Skeletal muscle tissue (tissue), 4 donors: ENCODE data around the gene TMCC1. TPM values are rescaled to one million over a fixed set of nuclear protein-coding genes. Genes with fewer than 3 reads are reported as not detected.
"Not testable (repeated sequence)": the region's sequence is repeated elsewhere in the genome, so short reads cannot be mapped to it uniquely, and the experiment has no call there.

Experiments
- H3K27ac ChIP-seq: one replicate; pipeline ENCODE4 v1.7.0; 2013; ENCODE audit warnings: mild to moderate bottlenecking, low read depth, low read length, inconsistent platforms
- H3K27me3 ChIP-seq, 3 donors: one replicate each; pipeline ENCODE4 v1.7.0; 2013; ENCODE audit warnings: low read length in 3 of 3; ENCODE audit not compliant: control insufficient read depth in 3 of 3, insufficient read depth in 3 of 3
- H3K36me3 ChIP-seq, 3 donors: one replicate each; pipeline ENCODE4 v1.7.0; 2013; ENCODE audit warnings: low read length in 3 of 3; ENCODE audit not compliant: control insufficient read depth in 3 of 3, insufficient read depth in 3 of 3
- H3K4me1 ChIP-seq, 3 donors: one replicate each; pipeline ENCODE4 v1.7.0; 2013; ENCODE audit warnings: low read length in 3 of 3, mild to moderate bottlenecking in 3 of 3; ENCODE audit not compliant: control insufficient read depth in 3 of 3, insufficient read depth in 3 of 3
- H3K4me3 ChIP-seq, 3 donors: one replicate each; pipeline ENCODE4 v1.7.0; 2013; ENCODE audit warnings: low read length in 3 of 3
- H3K9ac ChIP-seq, 3 donors: one replicate each; pipeline ENCODE4 v1.7.0; 2013; ENCODE audit warnings: low read length in 3 of 3, mild to moderate bottlenecking in 3 of 3, moderate library complexity in 2 of 3, low read depth in 1 of 3
- H3K9me3 ChIP-seq, 3 donors: one replicate each; pipeline ENCODE4 v1.7.0; 2013; ENCODE audit warnings: low read length in 3 of 3; ENCODE audit not compliant: control insufficient read depth in 3 of 3
- total RNA-seq: library from RNA; depleted of rRNA; stranded (reverse); fragments of >200 nt; gene quantifications from one replicate; pipeline ENCODE4 v1.2.3, GENCODE V29; 2014
- donor health status: Osteomylitis.

The TMCC1 gene
- total RNA-seq, 1 donor from 2014 or later, result 65.8 TPM

DNA sequence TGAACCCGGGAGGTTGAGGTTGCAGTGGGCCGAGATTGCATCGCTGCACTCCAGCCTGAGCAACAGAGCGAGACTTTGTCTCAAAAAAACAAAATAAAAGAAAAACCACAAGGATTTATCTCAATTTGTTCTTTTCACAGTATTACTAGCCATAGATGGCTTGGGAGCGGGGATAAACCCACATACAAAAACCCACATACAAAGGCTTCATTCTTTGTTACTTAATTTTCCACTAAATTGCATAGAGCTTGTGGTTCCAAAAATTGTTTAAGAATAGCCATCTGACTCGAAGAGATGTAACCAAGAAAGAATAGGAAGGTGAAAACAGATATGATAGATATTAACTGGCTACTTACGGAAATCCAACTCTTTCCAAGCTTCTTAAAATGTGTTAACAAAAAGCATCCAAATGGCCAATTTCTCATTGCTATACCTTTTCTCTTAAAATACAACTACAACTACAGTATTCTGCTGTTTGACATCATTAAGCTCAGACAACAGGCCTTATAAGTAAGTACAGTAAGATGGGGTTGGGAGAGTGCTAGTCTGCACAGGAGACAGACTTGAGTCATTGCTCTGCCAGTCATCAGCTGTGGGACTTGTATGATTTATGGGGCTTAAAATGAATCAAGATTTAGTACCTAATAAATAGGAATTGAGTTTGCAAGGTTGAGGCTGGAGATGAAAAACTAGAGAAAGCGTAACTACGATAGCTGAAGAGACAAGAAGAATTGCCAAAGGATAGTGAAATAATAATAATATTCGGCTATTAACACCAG lies 190.4 kb downstream of the TMCC1 start:
- H3K27ac ChIP-seq, result no peak overlapping the region
- H3K4me1 ChIP-seq, result peaks cover 4 to 6% (median 5%) of the 10 kb centered on the region in 3 donors
- no peaks in the 10 kb centered on the region for H3K36me3 ChIP-seq
- H3K9ac ChIP-seq, result no peak overlapping the region
- H3K27me3 ChIP-seq, result no peaks in the 10 kb centered on the region
- H3K4me3 ChIP-seq, result no peak overlapping the region
- H3K9me3 ChIP-seq, result no peaks in the 10 kb centered on the region

DNA sequence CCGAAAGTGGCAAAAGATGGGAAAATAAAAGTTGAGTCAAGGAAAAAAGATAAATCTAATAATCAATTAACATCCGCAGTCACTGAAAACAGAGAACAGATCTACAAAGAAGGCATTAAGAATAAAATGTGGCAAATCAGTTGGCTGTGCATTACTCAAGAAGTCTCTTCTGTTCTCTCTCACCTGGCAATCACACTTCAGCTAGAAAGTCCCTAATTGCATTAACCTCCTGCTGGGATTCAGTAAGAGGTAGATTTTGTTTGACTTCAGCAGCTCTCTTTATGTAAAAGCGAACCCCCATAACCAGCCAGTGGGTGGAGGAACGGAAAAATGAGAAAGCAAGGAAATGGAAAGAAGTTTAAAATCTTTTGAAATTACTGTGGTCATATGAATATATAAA lies 192.3 kb downstream of the TMCC1 start:
- Histone ChIP-seq H3K4me1 (peaks cover 4 to 6% (median 5%) of the 10 kb centered on the region in 3 donors), H3K9me3 (no peaks in the 10 kb centered on the region), H3K9ac (peak overlapping the region in 1 of 3 donors; percentile 14), H3K4me3 (no peak overlapping the region), H3K27me3 (no peaks in the 10 kb centered on the region), H3K27ac (no peak overlapping the region), H3K36me3 (no peaks in the 10 kb centered on the region)

DNA sequence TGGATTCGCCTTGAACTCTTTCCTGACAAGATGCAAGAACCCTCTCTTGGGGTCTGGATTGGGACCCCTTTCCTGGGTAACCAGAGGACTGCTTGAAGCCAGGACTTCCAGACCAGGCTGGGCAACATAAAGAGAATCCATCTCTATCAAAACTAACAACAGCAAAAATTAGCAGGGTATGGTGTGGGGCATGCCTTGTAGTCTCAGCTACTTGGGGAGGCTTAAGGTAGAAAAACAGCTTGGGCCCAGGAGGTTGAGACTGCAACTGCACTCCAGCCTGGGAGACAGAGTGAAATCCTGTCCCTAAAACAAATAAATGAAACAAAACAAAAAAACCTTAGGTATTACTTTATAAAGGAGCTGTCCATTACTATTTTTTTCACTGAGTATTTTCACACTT lies 193.9 kb downstream of the TMCC1 start:
- Histone ChIP-seq H3K27me3 (no peaks in the 10 kb centered on the region), H3K36me3 (no peaks in the 10 kb centered on the region), H3K4me1 (peaks cover 4 to 6% (median 5%) of the 10 kb centered on the region in 3 donors), H3K27ac (no peak overlapping the region), H3K4me3 (no peak overlapping the region), H3K9me3 (no peaks in the 10 kb centered on the region), H3K9ac (no peak overlapping the region)

DNA sequence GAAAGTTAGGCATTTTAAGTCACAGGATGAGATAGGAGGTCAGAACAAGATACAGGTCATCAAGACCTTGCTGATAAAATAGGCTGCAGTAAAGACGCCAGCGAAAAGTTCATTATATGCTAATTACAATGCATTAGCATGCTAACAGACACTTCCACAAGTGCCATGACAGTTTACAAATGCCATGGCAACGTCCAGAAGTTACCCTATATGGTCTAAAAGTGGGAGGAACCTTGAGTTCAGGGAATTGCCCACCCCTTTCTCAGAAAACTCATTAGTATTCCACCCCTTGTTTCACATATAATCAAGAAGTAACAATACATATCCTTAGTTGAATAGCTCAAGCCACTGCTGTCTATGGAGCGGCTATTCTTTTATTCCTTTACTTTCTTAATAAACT lies 194.3 kb downstream of the TMCC1 start:
- Histone ChIP-seq H3K36me3 (no peaks in the 10 kb centered on the region), H3K4me3 (no peak overlapping the region), H3K9me3 (no peaks in the 10 kb centered on the region), H3K9ac (no peak overlapping the region), H3K4me1 (peaks cover 4 to 6% (median 5%) of the 10 kb centered on the region in 3 donors), H3K27ac (no peak overlapping the region), H3K27me3 (no peaks in the 10 kb centered on the region)

DNA sequence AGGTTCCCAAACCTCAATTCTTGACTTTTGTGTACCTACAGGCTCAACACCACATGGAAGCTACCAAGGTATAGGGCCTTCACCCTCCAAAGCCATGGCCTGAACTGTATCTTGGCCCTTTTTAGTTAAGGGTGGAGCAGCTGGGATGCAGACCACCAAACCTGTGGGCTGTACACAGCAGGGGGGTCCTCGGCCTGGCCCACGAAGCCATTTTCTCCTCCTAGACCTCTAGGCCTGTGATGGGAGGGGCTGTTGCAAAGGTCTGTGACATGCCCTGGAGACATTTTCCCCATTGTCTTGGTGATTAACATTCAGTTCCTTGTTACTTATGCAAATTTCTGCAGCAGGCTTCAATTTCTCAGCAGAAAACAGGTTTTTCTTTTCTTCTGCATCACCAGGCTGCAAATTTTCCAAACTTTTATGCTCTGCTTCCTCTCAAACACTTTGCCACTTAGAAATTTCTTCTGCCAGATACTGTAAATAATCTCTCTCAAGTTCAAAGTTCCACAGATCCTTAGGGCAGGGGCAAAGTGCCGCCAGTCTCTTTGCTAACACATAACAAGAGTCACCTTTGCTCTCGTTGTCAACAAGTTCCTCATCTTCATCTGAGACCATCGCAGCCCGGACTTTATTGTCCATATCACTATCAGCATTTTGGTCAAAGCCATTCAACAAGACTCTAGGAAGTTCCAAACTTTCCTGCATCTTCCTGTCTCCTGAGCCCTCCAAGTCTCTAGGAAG lies 196.1 kb downstream of the TMCC1 start:
- Histone ChIP-seq H3K27ac (no peak overlapping the region), H3K9ac (no peak overlapping the region), H3K4me1 (peaks cover 3 to 5% (median 4%) of the 10 kb centered on the region in 3 donors), H3K27me3 (no peaks in the 10 kb centered on the region), H3K9me3 (no peaks in the 10 kb centered on the region), H3K36me3 (no peaks in the 10 kb centered on the region), H3K4me3 (no peak overlapping the region)

DNA sequence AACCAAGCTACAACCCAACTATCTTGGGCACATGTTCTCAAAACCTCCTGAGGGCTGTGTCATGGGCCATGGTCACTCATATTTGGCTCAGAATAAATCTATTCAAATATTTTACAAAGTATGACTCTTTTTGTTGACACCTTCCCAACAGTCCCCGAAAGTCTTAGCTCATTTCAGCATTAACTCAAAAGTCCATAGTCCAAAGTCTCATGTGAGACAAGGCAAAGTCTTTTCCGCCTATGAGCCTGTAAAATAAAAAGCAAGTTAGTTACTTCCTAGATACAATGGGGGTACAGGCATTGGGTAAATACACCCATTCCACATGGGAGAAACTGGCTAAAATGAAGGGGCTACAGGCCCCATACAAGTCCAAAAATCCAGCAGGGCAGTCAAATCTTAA lies 197.1 kb downstream of the TMCC1 start:
- not testable (repeated sequence) for H3K9ac ChIP-seq, H3K36me3 ChIP-seq, H3K27ac ChIP-seq, H3K4me1 ChIP-seq, H3K27me3 ChIP-seq, H3K9me3 ChIP-seq, H3K4me3 ChIP-seq

DNA sequence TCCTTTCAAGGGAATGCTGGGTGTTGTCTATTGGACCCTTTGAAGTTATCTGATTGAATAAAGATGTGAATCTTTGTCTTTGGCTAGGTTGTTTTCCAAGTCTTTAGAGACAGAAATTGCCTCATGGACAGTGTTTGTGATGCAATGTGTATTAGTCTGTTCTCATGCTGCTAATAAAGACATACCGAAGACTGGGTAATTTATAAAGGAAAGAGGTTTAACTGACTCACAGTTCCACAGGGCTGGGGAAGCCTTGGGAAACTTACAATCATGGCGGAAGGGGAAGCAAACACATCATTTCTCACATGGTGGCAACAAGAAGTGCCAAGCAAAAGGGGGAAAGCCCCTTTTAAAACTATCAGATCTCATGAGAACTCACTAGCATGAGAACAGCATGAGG lies 198.3 kb downstream of the TMCC1 start:
- H3K9me3 ChIP-seq, result no peaks in the 10 kb centered on the region
- no peaks in the 10 kb centered on the region for H3K36me3 ChIP-seq
- H3K9ac ChIP-seq, result no peak overlapping the region
- no peak overlapping the region for H3K27ac ChIP-seq
- peaks cover 3 to 5% (median 4%) of the 10 kb centered on the region in 3 donors for H3K4me1 ChIP-seq
- no peaks in the 10 kb centered on the region for H3K27me3 ChIP-seq
- no peak overlapping the region for H3K4me3 ChIP-seq

DNA sequence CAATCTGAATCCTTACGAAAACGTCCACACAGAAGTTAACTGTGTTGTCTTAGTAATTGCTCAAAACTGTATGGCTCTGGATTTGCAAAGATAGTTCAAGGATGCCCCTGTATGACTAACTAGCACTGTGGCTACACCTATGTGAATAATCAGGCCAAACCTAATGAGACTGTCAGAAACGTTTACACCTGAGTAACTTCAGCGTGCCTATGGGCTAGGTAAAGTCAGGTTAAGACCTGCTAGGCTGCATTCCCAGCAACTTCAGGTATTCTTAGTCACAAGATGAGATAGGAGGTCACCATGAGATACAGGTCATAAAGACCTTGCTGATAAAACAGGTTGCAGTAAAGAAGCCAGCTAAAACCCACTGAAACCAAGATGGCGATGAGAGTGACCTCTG lies 199.3 kb downstream of the TMCC1 start:
- peaks cover 5 to 6% (median 6%) of the 10 kb centered on the region in 3 donors for H3K4me1 ChIP-seq
- H3K36me3 ChIP-seq, result no peaks in the 10 kb centered on the region
- no peak overlapping the region for H3K4me3 ChIP-seq
- H3K27me3 ChIP-seq, result no peaks in the 10 kb centered on the region
- H3K27ac ChIP-seq, result no peak overlapping the region
- no peak overlapping the region for H3K9ac ChIP-seq
- no peaks in the 10 kb centered on the region for H3K9me3 ChIP-seq

DNA sequence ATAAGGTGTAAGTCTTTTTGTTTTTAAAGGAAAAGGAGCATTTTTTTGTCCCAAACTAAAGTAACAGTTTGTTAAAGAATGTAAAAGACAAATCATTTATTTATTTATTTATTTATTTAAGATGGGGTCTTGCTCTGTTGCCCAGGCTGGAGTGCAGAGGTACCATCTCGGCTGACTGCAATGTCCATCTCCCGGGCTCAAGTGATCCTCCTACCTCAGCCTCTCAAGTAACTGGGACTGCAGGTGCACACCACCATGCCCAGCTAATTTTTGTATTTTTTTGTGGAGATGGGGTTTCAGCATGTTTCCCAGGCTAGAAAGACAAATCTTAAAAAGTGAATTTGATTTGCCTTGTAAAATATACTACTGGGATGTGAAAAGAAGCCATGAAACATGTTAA lies 200.8 kb downstream of the TMCC1 start:
- H3K36me3 ChIP-seq, result no peaks in the 10 kb centered on the region
- H3K27ac ChIP-seq, result no peak overlapping the region
- no peak overlapping the region for H3K4me3 ChIP-seq
- H3K27me3 ChIP-seq, result no peaks in the 10 kb centered on the region
- H3K9me3 ChIP-seq, result no peaks in the 10 kb centered on the region
- H3K9ac ChIP-seq, result no peak overlapping the region
- peaks cover 4 to 14% (median 12%) of the 10 kb centered on the region in 3 donors for H3K4me1 ChIP-seq

DNA sequence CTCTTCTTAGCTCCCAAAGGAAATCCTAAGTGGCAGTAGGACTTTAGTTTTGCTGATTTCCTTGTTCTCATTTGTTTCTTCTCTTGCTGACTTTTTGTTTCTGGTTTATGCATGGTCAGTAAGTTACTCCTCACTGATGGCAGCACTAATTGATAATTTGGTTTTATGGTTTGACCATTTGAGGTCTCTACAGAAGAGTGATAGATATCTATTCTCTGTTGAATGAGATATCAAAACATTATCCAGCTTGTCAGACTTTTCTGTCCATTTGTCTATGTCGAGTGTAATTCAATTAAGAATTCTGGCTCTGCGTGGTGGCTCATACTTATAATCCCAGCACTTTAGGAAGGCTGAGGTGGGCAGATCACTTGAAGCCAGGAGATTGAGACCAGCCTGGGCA lies 202.5 kb downstream of the TMCC1 start:
- Histone ChIP-seq H3K9ac (no peak overlapping the region), H3K27me3 (no peaks in the 10 kb centered on the region), H3K27ac (no peak overlapping the region)

More for the DNA sequence above, 202.5 kb downstream of the TMCC1 start:
- Histone ChIP-seq H3K4me3 (no peak overlapping the region), H3K36me3 (no peaks in the 10 kb centered on the region), H3K4me1 (peaks cover 7 to 21% (median 17%) of the 10 kb centered on the region in 3 donors), H3K9me3 (no peaks in the 10 kb centered on the region)
